Right cardiac atrium (tissue), 5 donors: ENCODE data around the gene EHMT1. TPM values are rescaled to one million over a fixed set of nuclear protein-coding genes. Genes with fewer than 3 reads are reported as not detected.
A peak's percentile ranks its signal among the peaks of the same experiment; 100 is the strongest.
"Not testable (repeated sequence)": the region's sequence is repeated elsewhere in the genome, so short reads cannot be mapped to it uniquely, and the experiment has no call there.

ENCODE experiments used
- ATAC-seq, 2 donors: fragments of 200-7000 bp; cut with Tn5 transposase; one replicate each; pipeline versions ENCODE4 v1.8.0 to v1.9.1; 2020; ENCODE audit warnings: moderate library complexity in 2 of 2, mild to moderate bottlenecking in 1 of 2
- DNase-seq, 3 donors: peaks; one replicate each; pipeline ENCODE4 v3.0.0-alpha.2; 2020
- H3K27ac ChIP-seq: one replicate; pipeline ENCODE4 v1.5.1; 2013; ENCODE audit warnings: mild to moderate bottlenecking, low read length, control low read depth, moderate library complexity
- H3K27me3 ChIP-seq: one replicate; pipeline ENCODE4 v1.6.1; 2013; ENCODE audit not compliant: control insufficient read depth, insufficient read depth
- H3K4me1 ChIP-seq: one replicate; pipeline ENCODE4 v1.6.1; 2013; ENCODE audit warnings: low read length; ENCODE audit not compliant: control insufficient read depth, insufficient read depth
- H3K4me3 ChIP-seq: one replicate; pipeline ENCODE4 v1.5.1; 2013; ENCODE audit warnings: low read length, control low read depth
- H3K9me3 ChIP-seq: one replicate; pipeline ENCODE4 v1.6.1; 2013; ENCODE audit warnings: low read length; ENCODE audit not compliant: control insufficient read depth
- WGBS: extraction: QIAGEN DNeasy Blood & Tissue Kit; methylation state at CpG from one replicate; pipeline ENCODE4 v1.1.7; 2013; 5-methylcytosine and 5-hydroxymethylcytosine counted together
- intact Hi-C, 4 donors: fragments of 100-400 bp; cut with DNase I; formaldehyde crosslinking; loops; one replicate each; pipeline versions ENCODE4 v1.11.0 to v1.14.0; 2022 to 2023
- polyA plus RNA-seq: library from polyadenylated mRNA; stranded (reverse); fragments of 200-250 nt; gene quantifications from one replicate; pipeline ENCODE4 v1.2.3, GENCODE V29; 2013
- total RNA-seq, 4 donors: library from RNA; stranded (reverse); fragmentation: NEBNext Ultra II Directional; extraction: Animal tissue kit (Norgen Biotek cat#: 25700); gene quantifications; one replicate each; pipeline ENCODE4 v1.2.1, GENCODE V29; 2021
- donor health status: healthy with polysubstance abuse.
- donor health status: DM: no; HTN: yes; CAD: no.
- donor health status: DM: no; HTN: no; CAD: no.
- donor health status: DM: no; HTN: yes; CAD: no; lungs with severe emphysema.
- donor health status: DM: yes; HTN: yes; CAD: no.

EHMT1 gene
- total and polyA plus RNA-seq, 5 donors: 23.3 to 38.6 (median 36.0) TPM

DNA sequence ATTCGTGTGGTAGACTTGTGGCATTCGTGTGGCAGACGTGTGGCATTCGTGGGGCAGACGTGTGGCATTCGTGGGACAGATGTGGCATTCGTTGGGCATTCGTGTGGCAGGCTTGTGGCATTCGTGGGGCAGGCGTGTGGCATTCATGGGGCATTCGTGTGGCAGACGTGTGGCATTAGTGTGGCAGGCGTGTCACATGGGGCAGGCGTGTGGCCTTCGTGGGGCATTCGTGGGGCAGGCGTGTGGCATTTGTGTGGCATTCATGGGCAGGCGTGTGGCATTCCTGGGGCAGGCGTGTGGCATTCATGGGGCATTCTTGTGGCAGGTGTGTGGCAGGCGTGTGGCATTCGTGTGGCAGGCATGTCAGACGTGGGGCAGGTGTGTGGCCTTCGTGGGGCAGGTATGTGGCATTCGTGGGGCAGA is 106.0 kb downstream of the EHMT1 start:
- DNase-seq (no peak), ATAC-seq (no peak)
- intact Hi-C loops: no loop called here
- H3K4me1 ChIP-seq: peaks cover 2% of the 10 kb centered on the region
- no peaks in the 10 kb centered on the region for H3K9me3 ChIP-seq
- no peak overlapping the region for H3K27ac ChIP-seq
- no peaks in the 10 kb centered on the region for H3K27me3 ChIP-seq
- WGBS: 98% methylated on average over 24 of the region's 24 CpGs
- H3K4me3 ChIP-seq: no peak overlapping the region

DNA sequence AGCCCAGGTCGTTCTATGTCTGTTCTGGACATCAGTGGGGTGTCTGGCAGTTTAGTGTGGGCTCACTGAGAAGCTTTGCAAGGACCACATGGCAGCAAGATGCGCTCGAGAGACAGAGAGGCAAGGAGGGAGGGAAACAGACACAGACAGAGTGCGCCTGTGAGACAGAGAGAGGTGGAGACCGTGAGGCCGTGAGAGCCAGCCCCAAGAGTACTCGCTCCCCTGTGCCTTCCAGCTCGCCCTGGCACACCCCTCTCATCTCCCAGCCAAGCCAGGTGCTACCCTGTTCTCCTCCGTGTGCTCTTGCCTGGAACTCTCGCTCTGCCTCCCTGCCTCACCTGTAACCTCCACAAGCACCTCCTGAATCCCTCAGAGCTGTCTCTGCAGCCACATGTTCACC is 106.8 kb downstream of the EHMT1 start:
- ATAC-seq (no peak), DNase-seq (no peak)
- Histone ChIP-seq H3K27me3 (no peaks in the 10 kb centered on the region), H3K9me3 (no peaks in the 10 kb centered on the region), H3K4me1 (peaks cover 2% of the 10 kb centered on the region), H3K27ac (no peak overlapping the region), H3K4me3 (no peak overlapping the region)
- intact Hi-C loops: no loop called here
- WGBS: 96% methylated on average over 10 of the region's 10 CpGs

DNA sequence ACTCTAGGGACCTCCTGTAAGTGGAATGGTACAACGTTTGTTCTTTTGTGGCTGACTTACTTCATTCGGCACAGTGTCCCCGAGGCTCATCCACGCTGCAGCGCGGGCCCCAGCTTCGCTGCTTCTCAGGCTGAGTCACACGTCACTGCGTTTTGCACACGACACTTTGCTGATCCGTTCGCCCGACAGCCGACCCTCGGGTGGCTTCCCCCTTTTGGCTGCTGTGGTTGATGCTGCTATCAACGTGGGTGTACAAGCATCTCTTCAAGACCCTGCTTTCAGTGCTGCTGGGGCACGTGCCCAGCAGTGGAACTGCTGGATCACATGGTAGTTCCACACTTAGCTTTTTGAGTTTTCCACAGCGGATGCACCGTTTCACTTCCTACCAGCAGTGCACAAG is 107.5 kb downstream of the EHMT1 start:
- WGBS: 96% methylated on average over 9 of the region's 19 CpGs
- H3K4me3 ChIP-seq, H3K27ac ChIP-seq, H3K9me3 ChIP-seq, H3K4me1 ChIP-seq, DNase-seq, intact Hi-C loops, ATAC-seq, H3K27me3 ChIP-seq: not testable (repeated sequence)

DNA sequence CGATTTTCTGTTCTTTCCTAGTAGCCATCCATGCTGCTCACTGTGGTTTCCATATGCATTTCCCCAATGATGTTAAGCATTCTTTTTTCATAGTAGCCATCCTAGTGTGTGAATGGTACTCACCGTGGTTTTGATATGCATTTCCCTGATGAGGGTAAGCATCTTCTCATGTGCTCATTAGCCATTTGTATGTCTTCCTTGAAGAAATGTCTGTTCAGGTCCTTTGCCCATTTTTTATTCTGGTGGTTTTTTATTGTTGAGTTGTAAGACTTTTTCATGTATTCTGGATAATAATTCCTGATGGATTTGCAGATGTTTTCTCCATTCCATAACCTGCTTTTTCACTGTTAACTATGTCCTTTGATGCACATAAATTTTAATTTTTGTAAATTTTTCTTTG is 108.0 kb downstream of the EHMT1 start:
- Histone ChIP-seq H3K4me3 (no peak overlapping the region), H3K4me1 (peaks cover 2% of the 10 kb centered on the region), H3K27me3 (no peaks in the 10 kb centered on the region), H3K9me3 (no peaks in the 10 kb centered on the region), H3K27ac (no peak overlapping the region)
- intact Hi-C loops: no loop called here
- ATAC-seq (no peak), DNase-seq (no peak)
- WGBS: 97% methylated on average over 2 of the region's 2 CpGs

DNA sequence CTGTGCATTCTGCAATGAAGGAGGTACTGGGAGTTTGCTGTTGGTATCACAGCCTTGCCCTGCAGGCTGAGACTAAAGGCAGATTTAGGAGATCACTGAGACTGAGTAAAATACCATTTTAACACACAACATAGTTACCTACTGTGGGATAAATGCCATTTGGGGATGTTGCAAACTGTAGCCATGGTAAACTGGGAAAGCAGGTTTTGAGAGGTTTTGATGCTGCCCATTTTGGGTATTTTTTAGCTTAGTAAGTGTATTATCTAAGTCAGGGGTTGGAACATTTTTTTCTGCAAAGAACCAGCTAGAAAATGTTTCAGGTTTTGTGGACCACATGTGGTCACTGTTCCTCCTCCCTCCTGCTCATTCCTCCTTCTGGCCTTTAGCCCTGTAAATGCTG is 108.9 kb downstream of the EHMT1 start:
- H3K4me3 ChIP-seq: no peak overlapping the region
- H3K27me3 ChIP-seq: no peaks in the 10 kb centered on the region
- no peak for ATAC-seq

DNA sequence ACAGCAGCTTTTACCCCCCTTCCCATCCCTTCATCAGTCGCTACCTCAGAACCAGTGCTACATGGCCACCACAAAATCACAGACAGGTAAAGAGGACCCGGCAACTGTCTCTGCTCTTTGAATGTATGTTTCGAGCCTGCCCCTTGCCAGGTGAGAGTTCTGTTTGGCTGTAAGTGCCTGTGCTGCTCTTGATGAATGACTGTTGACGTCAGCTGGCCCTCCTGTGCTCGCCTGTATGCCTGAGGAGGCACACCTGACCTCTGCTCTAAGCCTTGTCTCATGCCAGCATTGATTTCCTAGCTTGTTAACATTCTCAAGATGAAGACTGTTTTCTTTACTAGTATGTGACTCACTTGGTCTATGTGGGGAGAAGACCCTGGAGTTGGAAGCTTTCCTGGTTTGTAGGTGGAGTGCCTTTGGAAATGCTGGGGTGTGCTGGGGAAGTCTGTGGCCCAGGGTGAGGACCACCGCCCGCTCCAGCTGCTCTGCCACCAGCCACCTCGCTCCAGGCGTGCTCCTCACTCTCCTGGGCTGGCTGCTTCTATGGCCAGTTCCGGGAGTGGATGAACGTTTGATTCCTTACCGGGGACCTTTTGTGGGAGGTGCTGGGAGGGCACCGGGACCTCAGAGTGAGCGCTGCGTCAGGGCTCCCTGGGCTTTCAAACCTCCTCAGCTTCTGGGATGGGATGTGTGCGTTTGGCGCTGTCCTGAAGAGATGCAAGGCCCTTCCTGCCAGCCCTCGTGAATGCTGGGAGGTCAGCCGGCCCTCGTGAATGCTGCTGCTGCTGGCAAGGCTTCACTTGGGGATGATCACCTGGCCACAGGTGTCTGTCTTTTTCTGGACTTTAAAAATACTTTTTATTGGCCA is 109.9 kb downstream of the EHMT1 start:
- DNase-seq (no peak), ATAC-seq (no peak)
- no peaks in the 10 kb centered on the region for H3K9me3 ChIP-seq
- intact Hi-C loops: no loop called here
- peaks cover 2% of the 10 kb centered on the region for H3K4me1 ChIP-seq
- H3K4me3 ChIP-seq: no peak overlapping the region
- H3K27me3 ChIP-seq: no peaks in the 10 kb centered on the region
- WGBS: 95% methylated on average over 20 of the region's 20 CpGs
- no peak overlapping the region for H3K27ac ChIP-seq

More for the DNA sequence above, 108.9 kb downstream of the EHMT1 start:
- H3K4me1 ChIP-seq: peaks cover 2% of the 10 kb centered on the region
- no peak overlapping the region for H3K27ac ChIP-seq
- intact Hi-C loops: no loop called here
- no peaks in the 10 kb centered on the region for H3K9me3 ChIP-seq
- DNase-seq: no peak

DNA sequence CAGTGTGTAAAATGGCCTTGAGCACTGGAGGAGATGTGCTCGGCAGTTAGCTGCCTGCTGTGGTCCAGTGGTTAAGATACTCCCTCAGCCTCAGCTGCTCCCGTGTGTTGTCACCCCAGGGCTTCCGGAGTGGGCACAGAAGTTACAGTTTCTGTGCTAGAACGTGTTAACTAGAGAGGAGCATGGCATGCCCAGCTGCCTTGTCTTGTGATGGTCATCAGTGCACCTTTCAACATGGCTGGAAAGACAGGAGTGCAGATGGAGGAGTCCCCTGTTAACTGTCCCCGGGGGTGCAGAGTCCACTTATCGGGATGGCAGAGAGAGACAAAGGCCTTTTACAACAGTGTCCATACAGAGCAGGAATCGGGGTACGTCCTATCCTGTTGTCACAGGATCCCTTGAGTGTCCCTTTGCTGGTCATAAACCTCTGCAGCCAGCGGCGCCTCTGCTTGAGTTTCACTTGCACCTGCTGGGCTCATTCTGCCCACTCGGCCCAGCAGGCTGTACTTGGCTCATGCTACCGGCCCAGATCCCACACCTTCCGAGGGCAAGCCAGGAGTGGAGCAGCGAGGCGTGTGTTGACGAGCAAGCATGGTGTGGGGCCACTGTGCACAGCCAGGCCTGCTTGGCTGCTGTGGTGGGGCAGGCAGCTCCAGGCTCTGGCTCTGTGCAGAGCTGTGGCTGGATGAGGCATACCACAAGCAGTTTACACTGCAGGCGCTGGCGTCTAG is 112.6 kb downstream of the EHMT1 start:
- DNase-seq (no peak), ATAC-seq (peak; percentile 13 to 40)
- H3K4me1 ChIP-seq: no peaks in the 10 kb centered on the region
- H3K27ac ChIP-seq: no peak overlapping the region
- H3K4me3 ChIP-seq: no peak overlapping the region
- no peaks in the 10 kb centered on the region for H3K27me3 ChIP-seq
- WGBS: 91% methylated on average over 18 of the region's 18 CpGs
- intact Hi-C loops: no loop called here
- H3K9me3 ChIP-seq: no peaks in the 10 kb centered on the region

DNA sequence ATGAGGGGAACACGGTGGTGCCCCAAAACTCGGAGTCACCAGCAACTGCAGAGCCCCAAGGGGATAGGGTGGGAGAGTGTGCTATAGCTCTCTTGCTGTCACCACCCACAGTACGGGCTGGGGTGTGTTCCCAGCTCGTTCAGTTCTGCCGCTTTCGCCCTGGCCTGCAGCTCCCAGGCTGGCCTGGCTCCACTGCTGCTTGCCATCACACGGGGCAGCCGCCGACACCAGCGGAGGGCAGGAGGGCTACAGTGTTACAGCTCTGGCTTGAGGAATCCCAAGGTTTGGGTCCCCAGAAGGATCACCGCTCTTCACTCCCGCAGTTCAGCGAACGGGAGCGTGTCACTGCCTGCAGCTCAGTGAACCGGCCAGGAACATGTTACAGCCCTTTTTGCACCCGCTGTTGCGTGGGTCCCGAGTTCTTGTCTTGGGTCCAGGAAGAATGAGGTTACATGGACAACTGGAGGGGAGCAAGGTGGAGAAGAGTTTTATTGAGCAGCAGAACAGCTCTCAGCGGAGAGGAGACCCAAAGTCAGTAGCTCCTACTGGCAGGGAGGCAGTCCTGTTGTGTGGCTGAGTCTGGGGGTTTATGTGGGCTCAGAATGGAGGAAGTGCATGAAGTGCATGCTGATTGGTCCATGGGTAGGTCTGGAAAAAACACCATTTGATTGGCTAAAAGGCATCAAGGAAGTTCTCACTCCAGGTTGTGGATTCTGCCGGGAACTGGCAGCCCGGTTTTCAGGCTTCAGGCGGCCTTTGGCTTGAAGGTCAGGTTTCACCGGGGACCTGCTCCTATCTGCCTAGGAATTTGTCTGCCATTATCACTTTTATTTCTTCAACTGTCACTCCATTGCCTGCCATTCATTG is 113.4 kb downstream of the EHMT1 start:
- ATAC-seq: peak in 1 of 2 donors; percentile 20
- Histone ChIP-seq H3K4me1 (no peaks in the 10 kb centered on the region), H3K27ac (no peak overlapping the region), H3K27me3 (no peaks in the 10 kb centered on the region), H3K9me3 (no peaks in the 10 kb centered on the region), H3K4me3 (no peak overlapping the region)
- 94% methylated on average over 24 of the region's 24 CpGs for whole genome bisulfite sequencing
- intact Hi-C loops: no loop called here
- DNase-seq: no peak

DNA sequence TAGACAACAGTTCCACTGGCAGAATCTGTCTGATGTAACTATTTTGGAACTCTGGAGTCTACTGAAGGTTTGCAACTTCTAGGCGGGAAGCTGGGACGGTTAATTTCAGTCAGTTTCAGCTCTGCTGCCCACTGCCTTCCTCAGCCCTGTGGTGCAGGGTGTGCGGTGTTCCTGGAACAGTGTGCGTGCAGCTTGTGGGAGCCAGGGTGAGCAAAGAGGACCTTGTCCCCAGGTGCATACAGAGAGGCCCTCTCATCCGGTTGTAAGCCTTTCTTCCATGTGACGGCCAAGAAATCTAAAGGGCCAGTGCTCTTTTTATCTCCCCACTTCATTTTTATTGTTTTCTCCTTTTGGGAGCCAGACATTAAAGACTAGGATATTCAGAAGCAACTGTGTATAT is 114.6 kb downstream of the EHMT1 start:
- no peaks in the 10 kb centered on the region for H3K27me3 ChIP-seq
- intact Hi-C loops: no loop called here
- H3K4me3 ChIP-seq: no peak overlapping the region
- WGBS: 98% methylated on average over 6 of the region's 6 CpGs
- no peaks in the 10 kb centered on the region for H3K4me1 ChIP-seq
- H3K9me3 ChIP-seq: no peaks in the 10 kb centered on the region
- DNase-seq (no peak), ATAC-seq (no peak)
- no peak overlapping the region for H3K27ac ChIP-seq

DNA sequence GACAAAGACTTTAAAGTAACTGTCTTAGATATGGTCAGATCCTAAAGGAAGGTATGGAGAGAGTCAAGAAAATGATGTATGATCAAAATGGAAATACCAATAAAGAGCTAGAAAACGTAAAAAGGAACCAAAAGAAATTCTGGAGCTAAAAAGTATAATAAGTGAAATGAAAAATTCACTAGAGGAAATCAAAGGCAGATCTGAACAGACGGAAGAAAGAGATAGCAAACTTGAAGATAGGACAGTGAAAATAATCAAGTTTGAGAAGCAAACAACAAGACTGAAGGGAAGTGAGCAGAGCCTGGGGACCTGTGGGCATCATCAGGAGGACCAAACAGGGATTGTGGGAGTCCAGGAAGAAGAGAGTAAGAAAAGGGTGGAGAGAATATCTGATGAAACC is 115.4 kb downstream of the EHMT1 start:
- intact Hi-C loops: no loop called here
- DNase-seq: no peak
- H3K27me3 ChIP-seq: no peaks in the 10 kb centered on the region
- H3K9me3 ChIP-seq: no peaks in the 10 kb centered on the region
- 97% methylated on average over 2 of the region's 2 CpGs for WGBS
- no peak overlapping the region for H3K4me3 ChIP-seq
- no peak overlapping the region for H3K27ac ChIP-seq
- no peaks in the 10 kb centered on the region for H3K4me1 ChIP-seq
- ATAC-seq: no peak
